ENCODE data around the gene IL31.

The IL31 gene

DNA sequence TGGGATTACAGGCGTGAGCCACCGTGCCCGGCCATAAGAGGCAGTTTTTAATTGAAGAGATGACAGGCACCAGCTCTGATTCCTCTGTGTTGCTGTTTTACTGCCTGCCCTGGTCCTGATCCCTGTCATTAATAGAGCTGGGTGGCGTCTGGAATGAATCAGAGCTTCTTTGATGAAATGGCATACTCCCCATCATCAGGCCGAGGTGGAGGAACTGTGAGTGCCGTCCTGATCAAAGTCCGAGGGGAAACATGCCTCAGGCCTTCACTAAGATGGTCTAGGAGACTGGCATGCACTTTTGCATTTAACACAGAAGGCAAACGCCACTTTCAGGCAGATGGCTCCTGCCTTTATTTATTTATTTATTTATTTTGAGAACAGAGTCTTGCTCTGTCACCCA lies 34.1 kb downstream of the IL31 start:
- H3K4me1 ChIP-seq (ENCODE audit: insufficient read depth, insufficient read length), result peaks cover 7% of the 10 kb centered on the region
- no peak for DNase-seq (ENCODE audit: low read depth, low spot score)
- no peak overlapping the region for H3K9ac ChIP-seq (ENCODE audit: insufficient read length, low read depth)
- H3K9me3 ChIP-seq (ENCODE audit: insufficient read depth, low read length), result peaks cover 58% of the 10 kb centered on the region
- no peak overlapping the region for H3K4me3 ChIP-seq (ENCODE audit: insufficient read length, low read depth)
- peaks cover 89% of the 10 kb centered on the region for H3K36me3 ChIP-seq (ENCODE audit: insufficient read depth, insufficient read length, low read length)
- H3K27me3 ChIP-seq (ENCODE audit: insufficient read depth, insufficient read length), result no peaks in the 10 kb centered on the region
- TF ChIP-seq ZNF274 (IDR thresholded peaks at IDR 0.05; ENCODE audit: low read depth, low read length) (no peak), SUZ12 (IDR thresholded peaks at IDR 0.05; ENCODE audit: extremely low read depth, insufficient read depth, insufficient read length) (no peak), YY1 (IDR thresholded peaks at IDR 0.05; ENCODE audit: insufficient read depth, insufficient read length) (no peak)

DNA sequence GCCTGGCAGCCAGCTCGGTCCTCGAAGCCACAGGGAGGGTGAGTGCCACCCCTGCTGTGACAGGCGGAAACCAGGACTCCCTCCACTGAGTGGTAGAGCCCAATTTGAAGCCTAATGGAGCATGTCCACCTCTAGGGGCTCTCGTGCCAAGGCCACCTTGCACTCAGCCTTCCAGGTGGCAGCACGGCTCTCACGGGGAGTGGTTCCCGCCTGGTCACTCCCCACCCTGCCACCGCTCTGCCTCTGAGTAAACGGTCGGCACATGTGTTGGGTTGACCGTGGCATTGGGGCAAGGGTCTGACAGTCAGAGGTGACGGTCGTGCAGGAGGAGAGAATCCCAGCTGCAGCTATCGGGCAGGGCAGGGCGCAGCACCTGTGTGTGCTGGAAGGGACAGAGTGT lies 34.8 kb downstream of the IL31 start:
- Histone ChIP-seq H3K27me3 (ENCODE audit: insufficient read depth, insufficient read length) (no peaks in the 10 kb centered on the region), H3K9ac (ENCODE audit: insufficient read length, low read depth) (no peak overlapping the region), H3K36me3 (ENCODE audit: insufficient read depth, insufficient read length, low read length) (peaks cover 88% of the 10 kb centered on the region), H3K9me3 (ENCODE audit: insufficient read depth, low read length) (peaks cover 52% of the 10 kb centered on the region), H3K4me3 (ENCODE audit: insufficient read length, low read depth) (no peak overlapping the region), H3K4me1 (ENCODE audit: insufficient read depth, insufficient read length) (peaks cover 7% of the 10 kb centered on the region)
- DNase-seq (ENCODE audit: low read depth, low spot score), result no peak
- TF ChIP-seq SUZ12 (IDR thresholded peaks at IDR 0.05; ENCODE audit: extremely low read depth, insufficient read depth, insufficient read length), result no peak
- no peak for TF ChIP-seq ZNF274 (IDR thresholded peaks at IDR 0.05; ENCODE audit: low read depth, low read length)
- no peak for TF ChIP-seq YY1 (IDR thresholded peaks at IDR 0.05; ENCODE audit: insufficient read depth, insufficient read length)

DNA sequence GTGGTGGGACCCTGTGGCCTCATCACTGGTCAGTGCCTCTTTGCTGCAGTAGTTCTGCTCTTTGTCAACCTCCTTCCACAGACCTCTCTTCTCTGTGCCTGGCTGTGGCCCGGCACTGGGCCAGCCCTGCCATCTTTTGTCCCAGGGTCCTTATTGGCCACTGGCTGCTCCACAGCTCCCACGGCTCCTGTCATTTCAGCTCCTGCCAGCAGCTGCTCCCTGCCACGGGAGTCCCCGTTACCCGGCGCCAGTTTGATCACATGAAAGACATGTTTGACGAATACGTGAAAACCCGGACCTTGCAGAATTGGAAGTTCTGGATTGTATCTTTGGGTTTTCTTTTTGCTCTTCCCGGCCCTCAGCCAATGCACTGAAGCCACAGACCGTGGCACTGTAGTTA lies 35.4 kb downstream of the IL31 start:
- H3K36me3 ChIP-seq (ENCODE audit: insufficient read depth, insufficient read length, low read length), result peaks cover 88% of the 10 kb centered on the region
- H3K9me3 ChIP-seq (ENCODE audit: insufficient read depth, low read length), result peaks cover 45% of the 10 kb centered on the region
- DNase-seq (ENCODE audit: low read depth, low spot score), result no peak

DNA sequence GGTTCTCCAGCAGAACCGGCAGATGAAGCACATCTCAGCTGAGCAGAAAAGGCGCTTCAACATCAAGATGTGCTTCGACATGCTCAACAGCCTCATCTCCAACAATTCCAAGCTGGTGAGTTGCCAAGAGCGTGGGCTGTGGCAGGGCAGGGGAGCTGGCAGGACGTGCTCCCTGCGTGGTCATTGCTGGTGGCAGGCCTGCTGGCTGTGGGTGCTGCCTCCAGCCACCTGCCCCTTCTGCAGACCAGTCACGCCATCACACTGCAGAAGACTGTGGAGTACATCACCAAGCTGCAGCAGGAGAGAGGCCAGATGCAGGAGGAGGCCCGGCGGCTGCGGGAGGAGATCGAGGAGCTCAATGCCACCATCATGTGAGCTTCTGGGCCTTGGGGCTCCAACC lies 35.8 kb downstream of the IL31 start:
- DNase-seq (ENCODE audit: low read depth, low spot score), result no peak
- Histone ChIP-seq H3K4me1 (ENCODE audit: insufficient read depth, insufficient read length) (peaks cover 7% of the 10 kb centered on the region), H3K27me3 (ENCODE audit: insufficient read depth, insufficient read length) (no peaks in the 10 kb centered on the region), H3K9ac (ENCODE audit: insufficient read length, low read depth) (no peak overlapping the region), H3K9me3 (ENCODE audit: insufficient read depth, low read length) (peaks cover 41% of the 10 kb centered on the region), H3K4me3 (ENCODE audit: insufficient read length, low read depth) (no peak overlapping the region), H3K36me3 (ENCODE audit: insufficient read depth, insufficient read length, low read length) (peaks cover 88% of the 10 kb centered on the region)
- TF ChIP-seq YY1 (IDR thresholded peaks at IDR 0.05; ENCODE audit: insufficient read depth, insufficient read length), result no peak

More for the DNA sequence above, 35.4 kb downstream of the IL31 start:
- H3K4me1 ChIP-seq (ENCODE audit: insufficient read depth, insufficient read length), result peaks cover 7% of the 10 kb centered on the region
- no peak overlapping the region for H3K4me3 ChIP-seq (ENCODE audit: insufficient read length, low read depth)
- no peaks in the 10 kb centered on the region for H3K27me3 ChIP-seq (ENCODE audit: insufficient read depth, insufficient read length)
- H3K9ac ChIP-seq (ENCODE audit: insufficient read length, low read depth), result no peak overlapping the region
- TF ChIP-seq SUZ12 (IDR thresholded peaks at IDR 0.05; ENCODE audit: extremely low read depth, insufficient read depth, insufficient read length) (no peak), YY1 (IDR thresholded peaks at IDR 0.05; ENCODE audit: insufficient read depth, insufficient read length) (no peak)

DNA sequence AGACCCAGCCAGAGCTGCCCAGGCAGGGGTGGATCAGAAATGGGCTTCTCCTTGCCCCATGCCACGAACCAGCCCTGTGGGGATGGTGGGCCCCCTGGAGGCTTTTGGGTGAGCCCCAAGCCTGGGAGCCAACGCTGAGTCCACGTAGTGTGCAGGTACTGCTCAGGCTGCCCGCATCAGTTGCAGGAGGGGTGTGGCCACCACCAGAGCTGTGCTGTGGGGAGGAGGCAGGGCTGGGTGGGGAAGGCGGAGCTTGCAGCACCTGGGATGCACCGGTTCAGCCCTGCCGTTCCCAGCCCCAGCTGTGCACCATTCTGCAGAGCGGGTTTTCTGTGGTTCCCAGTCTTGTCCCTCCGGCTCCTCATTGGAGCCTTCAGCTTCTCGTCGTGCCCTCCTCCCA lies 36.3 kb downstream of the IL31 start:
- Histone ChIP-seq H3K4me1 (ENCODE audit: insufficient read depth, insufficient read length) (peaks cover 7% of the 10 kb centered on the region), H3K27me3 (ENCODE audit: insufficient read depth, insufficient read length) (no peaks in the 10 kb centered on the region), H3K9ac (ENCODE audit: insufficient read length, low read depth) (no peak overlapping the region), H3K9me3 (ENCODE audit: insufficient read depth, low read length) (peaks cover 36% of the 10 kb centered on the region), H3K4me3 (ENCODE audit: insufficient read length, low read depth) (no peak overlapping the region), H3K36me3 (ENCODE audit: insufficient read depth, insufficient read length, low read length) (peaks cover 88% of the 10 kb centered on the region)
- DNase-seq (ENCODE audit: low read depth, low spot score), result no peak
- TF ChIP-seq SUZ12 (IDR thresholded peaks at IDR 0.05; ENCODE audit: extremely low read depth, insufficient read depth, insufficient read length) (no peak), ZNF274 (IDR thresholded peaks at IDR 0.05; ENCODE audit: low read depth, low read length) (no peak), YY1 (IDR thresholded peaks at IDR 0.05; ENCODE audit: insufficient read depth, insufficient read length) (no peak)

DNA sequence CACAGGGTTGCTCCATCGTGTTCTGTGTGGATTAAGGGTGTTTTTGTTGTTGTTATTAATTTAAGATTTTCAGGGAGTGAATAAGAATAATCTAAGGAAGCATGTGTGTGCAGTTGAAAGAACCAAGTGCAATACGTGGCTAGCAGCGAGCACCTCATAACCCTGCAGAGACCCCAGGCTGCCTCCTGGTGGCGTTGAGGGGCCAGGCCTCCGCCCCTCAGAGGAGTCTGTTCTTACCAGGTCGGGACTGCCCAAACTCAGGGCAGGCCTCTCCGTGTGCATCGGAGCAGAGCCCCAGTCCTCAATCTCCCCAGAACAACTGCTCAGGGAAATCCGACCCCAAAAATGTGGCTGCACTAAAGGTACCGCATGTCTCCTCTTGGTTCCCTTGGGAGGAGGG lies 36.8 kb downstream of the IL31 start:
- H3K4me3 ChIP-seq (ENCODE audit: insufficient read length, low read depth), result no peak overlapping the region
- H3K27me3 ChIP-seq (ENCODE audit: insufficient read depth, insufficient read length), result no peaks in the 10 kb centered on the region
- H3K36me3 ChIP-seq (ENCODE audit: insufficient read depth, insufficient read length, low read length), result peaks cover 88% of the 10 kb centered on the region
- H3K9me3 ChIP-seq (ENCODE audit: insufficient read depth, low read length), result peaks cover 32% of the 10 kb centered on the region
- H3K4me1 ChIP-seq (ENCODE audit: insufficient read depth, insufficient read length), result peaks cover 7% of the 10 kb centered on the region
- no peak overlapping the region for H3K9ac ChIP-seq (ENCODE audit: insufficient read length, low read depth)
- no peak for DNase-seq (ENCODE audit: low read depth, low spot score)
- TF ChIP-seq ZNF274 (IDR thresholded peaks at IDR 0.05; ENCODE audit: low read depth, low read length) (no peak), YY1 (IDR thresholded peaks at IDR 0.05; ENCODE audit: insufficient read depth, insufficient read length) (no peak), SUZ12 (IDR thresholded peaks at IDR 0.05; ENCODE audit: extremely low read depth, insufficient read depth, insufficient read length) (no peak)

DNA sequence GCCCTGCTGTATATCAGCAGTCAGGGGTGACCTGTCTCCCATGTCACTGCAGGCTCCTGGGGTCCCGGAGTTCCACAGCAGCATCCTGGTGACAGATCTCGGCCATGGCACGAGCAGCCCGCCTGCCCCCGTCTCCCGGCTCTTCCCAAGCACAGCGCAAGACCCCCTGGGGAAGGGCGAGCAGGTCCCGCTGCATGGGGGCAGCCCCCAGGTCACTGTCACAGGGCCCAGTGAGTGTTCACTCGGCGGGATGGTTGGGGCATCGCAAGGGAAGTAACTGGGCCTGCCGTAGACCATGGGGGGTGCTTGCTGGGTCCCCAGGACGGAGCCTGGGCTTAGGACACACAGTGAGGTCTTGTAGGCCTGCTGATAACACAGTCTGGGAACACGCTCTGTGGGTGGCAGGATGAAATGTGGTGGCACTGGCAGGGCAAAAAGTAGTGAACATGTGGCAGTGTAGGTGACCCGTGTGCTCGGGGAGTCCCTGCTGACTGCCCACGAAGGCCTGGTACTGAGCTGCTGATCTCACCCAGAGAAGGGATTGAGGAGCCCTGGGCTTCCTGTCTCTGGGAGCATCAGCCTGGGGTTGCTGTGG lies 38.5 kb downstream of the IL31 start:
- Histone ChIP-seq H3K9me3 (ENCODE audit: insufficient read depth, low read length) (peaks cover 15% of the 10 kb centered on the region; the same call in 1 of the 2 replicates), H3K4me1 (ENCODE audit: insufficient read depth, insufficient read length) (peaks cover 7% of the 10 kb centered on the region), H3K36me3 (ENCODE audit: insufficient read depth, insufficient read length, low read length) (peaks cover 83% of the 10 kb centered on the region), H3K9ac (ENCODE audit: insufficient read length, low read depth) (no peak overlapping the region), H3K27me3 (ENCODE audit: insufficient read depth, insufficient read length) (no peaks in the 10 kb centered on the region), H3K4me3 (ENCODE audit: insufficient read length, low read depth) (no peak overlapping the region)
- TF ChIP-seq SUZ12 (IDR thresholded peaks at IDR 0.05; ENCODE audit: extremely low read depth, insufficient read depth, insufficient read length) (no peak), YY1 (IDR thresholded peaks at IDR 0.05; ENCODE audit: insufficient read depth, insufficient read length) (no peak), ZNF274 (IDR thresholded peaks at IDR 0.05; ENCODE audit: low read depth, low read length) (no peak)
- no peak for DNase-seq (ENCODE audit: low read depth, low spot score)

Measured in NT2/D1 (cell line).